ENCODE measurements around the gene SMAD2. TPM values are rescaled to one million over a fixed set of nuclear protein-coding genes. Genes with fewer than 3 reads are reported as not detected.
A peak's percentile ranks its signal among the peaks of the same experiment; 100 is the strongest.

Gene SMAD2
- total RNA-seq, 1 donor = 44.9 TPM

DNA sequence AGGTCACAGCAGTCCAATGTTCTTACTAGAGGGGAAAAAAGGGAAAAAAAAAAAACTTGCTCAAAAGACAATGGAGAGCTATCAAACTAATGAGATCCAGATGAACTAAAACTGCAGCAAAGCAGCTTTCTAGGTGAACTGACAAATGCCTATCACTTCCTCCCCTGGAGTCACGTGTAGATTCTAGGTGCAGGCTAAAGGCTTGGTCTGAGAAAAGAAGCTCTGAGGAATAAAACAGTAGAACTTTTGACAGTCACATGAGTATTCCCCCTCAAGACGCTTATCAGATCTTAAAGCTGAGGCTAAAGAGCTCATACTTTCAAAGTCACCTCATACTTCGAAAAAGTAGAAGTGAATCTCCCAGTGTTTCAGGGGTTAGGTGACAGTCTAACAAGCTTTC lies 42.3 kb downstream of the SMAD2 start:
- no peak overlapping the region for H3K4me2 ChIP-seq (ENCODE audit: insufficient read depth, low read length)
- no peaks in the 10 kb centered on the region for H3K36me3 ChIP-seq (ENCODE audit: insufficient read depth, low read length)
- no peaks in the 10 kb centered on the region for H3K27me3 ChIP-seq (ENCODE audit: insufficient read depth, low read length)
- no peaks in the 10 kb centered on the region for H3K9me3 ChIP-seq (ENCODE audit: low read depth, low read length)
- H3K4me3 ChIP-seq (ENCODE audit: insufficient read depth, low read length) = no peak overlapping the region
- TF ChIP-seq, protein P1, sequence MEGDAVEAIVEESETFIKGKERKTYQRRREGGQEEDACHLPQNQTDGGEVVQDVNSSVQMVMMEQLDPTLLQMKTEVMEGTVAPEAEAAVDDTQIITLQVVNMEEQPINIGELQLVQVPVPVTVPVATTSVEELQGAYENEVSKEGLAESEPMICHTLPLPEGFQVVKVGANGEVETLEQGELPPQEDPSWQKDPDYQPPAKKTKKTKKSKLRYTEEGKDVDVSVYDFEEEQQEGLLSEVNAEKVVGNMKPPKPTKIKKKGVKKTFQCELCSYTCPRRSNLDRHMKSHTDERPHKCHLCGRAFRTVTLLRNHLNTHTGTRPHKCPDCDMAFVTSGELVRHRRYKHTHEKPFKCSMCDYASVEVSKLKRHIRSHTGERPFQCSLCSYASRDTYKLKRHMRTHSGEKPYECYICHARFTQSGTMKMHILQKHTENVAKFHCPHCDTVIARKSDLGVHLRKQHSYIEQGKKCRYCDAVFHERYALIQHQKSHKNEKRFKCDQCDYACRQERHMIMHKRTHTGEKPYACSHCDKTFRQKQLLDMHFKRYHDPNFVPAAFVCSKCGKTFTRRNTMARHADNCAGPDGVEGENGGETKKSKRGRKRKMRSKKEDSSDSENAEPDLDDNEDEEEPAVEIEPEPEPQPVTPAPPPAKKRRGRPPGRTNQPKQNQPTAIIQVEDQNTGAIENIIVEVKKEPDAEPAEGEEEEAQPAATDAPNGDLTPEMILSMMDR (IDR thresholded peaks at IDR 0.05; ENCODE audit: extremely low read depth, low read depth, low read length) = no peak
- H2AFZ ChIP-seq (ENCODE audit: low read length) = no peak overlapping the region
- H3K27ac ChIP-seq (ENCODE audit: low read depth, low read length) = no peak overlapping the region
- H3K4me1 ChIP-seq (ENCODE audit: insufficient read depth, low read length) = peaks cover 13% of the 10 kb centered on the region
- DNase-seq (ENCODE audit: insufficient read length, low spot score, missing footprints) = no peak
- H4K20me1 ChIP-seq (ENCODE audit: insufficient read depth, low read length) = peaks cover 3% of the 10 kb centered on the region
- peaks cover 24% of the 10 kb centered on the region for H3K79me2 ChIP-seq (ENCODE audit: insufficient read depth, low read length)

DNA sequence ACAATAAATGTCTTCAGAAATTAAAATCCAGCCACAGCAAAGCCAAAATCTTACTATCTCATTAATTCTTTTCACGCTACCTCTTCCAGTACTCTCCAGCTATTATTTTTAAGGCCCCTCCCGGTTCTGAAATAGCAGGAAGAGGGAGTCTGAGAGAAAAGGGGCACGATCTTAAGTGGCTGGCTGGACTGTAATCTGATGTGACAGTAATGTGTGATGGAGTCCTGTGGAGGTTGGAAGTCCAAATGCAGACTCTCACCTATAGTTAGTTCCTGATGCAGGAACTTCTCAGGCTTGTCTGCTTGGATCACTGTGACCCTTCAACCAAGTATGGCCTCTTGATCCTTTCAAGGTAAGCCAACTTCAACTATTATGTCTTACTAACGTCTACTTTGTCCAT lies 43.2 kb downstream of the SMAD2 start:
- Histone ChIP-seq H4K20me1 (ENCODE audit: insufficient read depth, low read length) (no peaks in the 10 kb centered on the region), H3K4me3 (ENCODE audit: insufficient read depth, low read length) (no peak overlapping the region), H3K27ac (ENCODE audit: low read depth, low read length) (no peak overlapping the region), H3K4me1 (ENCODE audit: insufficient read depth, low read length) (peaks cover 21% of the 10 kb centered on the region), H3K4me2 (ENCODE audit: insufficient read depth, low read length) (no peak overlapping the region), H2AFZ (ENCODE audit: low read length) (no peak overlapping the region), H3K9me3 (ENCODE audit: low read depth, low read length) (no peaks in the 10 kb centered on the region), H3K36me3 (ENCODE audit: insufficient read depth, low read length) (no peaks in the 10 kb centered on the region), H3K27me3 (ENCODE audit: insufficient read depth, low read length) (no peaks in the 10 kb centered on the region), H3K79me2 (ENCODE audit: insufficient read depth, low read length) (peaks cover 17% of the 10 kb centered on the region)
- DNase-seq (ENCODE audit: insufficient read length, low spot score, missing footprints) = no peak
- TF ChIP-seq, protein P1 (IDR thresholded peaks at IDR 0.05; ENCODE audit: extremely low read depth, low read depth, low read length) = no peak

GRCh38 chr18:47883771-47884413 lies 46.6 kb downstream of the SMAD2 start:
- Histone ChIP-seq H3K4me1 (ENCODE audit: insufficient read depth, low read length) (peaks cover 32% of the 10 kb centered on the region), H3K27ac (ENCODE audit: low read depth, low read length) (peak overlapping the region; percentile 15), H3K79me2 (ENCODE audit: insufficient read depth, low read length) (peaks cover 29% of the 10 kb centered on the region), H4K20me1 (ENCODE audit: insufficient read depth, low read length) (peaks cover 3% of the 10 kb centered on the region), H3K27me3 (ENCODE audit: insufficient read depth, low read length) (no peaks in the 10 kb centered on the region), H3K36me3 (ENCODE audit: insufficient read depth, low read length) (no peaks in the 10 kb centered on the region), H3K4me3 (ENCODE audit: insufficient read depth, low read length) (no peak overlapping the region), H3K4me2 (ENCODE audit: insufficient read depth, low read length) (peak overlapping the region; percentile 32), H2AFZ (ENCODE audit: low read length) (no peak overlapping the region), H3K9me3 (ENCODE audit: low read depth, low read length) (no peaks in the 10 kb centered on the region)
- no peak for DNase-seq (ENCODE audit: insufficient read length, low spot score, missing footprints)
- TF ChIP-seq, protein P1 (IDR thresholded peaks at IDR 0.05; ENCODE audit: extremely low read depth, low read depth, low read length) = no peak

- H3K4me3 ChIP-seq (ENCODE audit: insufficient read depth, low read length) = no peak overlapping the region
- no peak overlapping the region for H2AFZ ChIP-seq (ENCODE audit: low read length)
- no peaks in the 10 kb centered on the region for H3K9me3 ChIP-seq (ENCODE audit: low read depth, low read length)
- peaks cover 28% of the 10 kb centered on the region for H3K79me2 ChIP-seq (ENCODE audit: insufficient read depth, low read length)
- H3K4me1 ChIP-seq (ENCODE audit: insufficient read depth, low read length) = peaks cover 32% of the 10 kb centered on the region
- H4K20me1 ChIP-seq (ENCODE audit: insufficient read depth, low read length) = peaks cover 3% of the 10 kb centered on the region
- TF ChIP-seq, protein P1 (IDR thresholded peaks at IDR 0.05; ENCODE audit: extremely low read depth, low read depth, low read length) = no peak
- peak overlapping the region; percentile 60 for H3K4me2 ChIP-seq (ENCODE audit: insufficient read depth, low read length)
- no peaks in the 10 kb centered on the region for H3K27me3 ChIP-seq (ENCODE audit: insufficient read depth, low read length)
- H3K27ac ChIP-seq (ENCODE audit: low read depth, low read length) = peak overlapping the region; percentile 41
- no peaks in the 10 kb centered on the region for H3K36me3 ChIP-seq (ENCODE audit: insufficient read depth, low read length)
- DNase-seq (ENCODE audit: insufficient read length, low spot score, missing footprints) = no peak
Measured at GRCh38 chr18:47882641-47883040, 47.8 kb downstream of the SMAD2 start.
